Measurements from ENCODE around the gene RASAL2.
"Not testable (repeated sequence)": the region's sequence is repeated elsewhere in the genome, so short reads cannot be mapped to it uniquely, and the experiment has no call there.

Gene RASAL2

DNA sequence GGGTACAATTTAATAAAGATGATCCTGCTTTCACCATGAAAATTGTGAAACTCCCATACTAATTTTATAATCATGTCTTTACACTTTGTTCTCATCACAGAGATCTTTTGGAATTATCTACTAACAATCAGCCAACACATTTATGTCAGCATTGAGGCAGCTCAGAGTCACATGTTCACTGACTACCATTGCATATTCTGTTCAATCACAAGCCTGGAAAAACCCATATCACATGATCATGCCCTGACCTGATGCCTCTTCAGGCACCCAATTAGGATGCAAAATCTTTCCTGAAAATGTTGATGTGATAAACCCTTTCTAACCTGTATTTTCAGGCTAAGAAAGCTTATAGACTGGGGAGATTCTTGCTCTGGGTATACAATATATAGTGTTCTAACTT lies 21.6 kb upstream of the RASAL2 start:
- DNase-seq: no peak

DNA sequence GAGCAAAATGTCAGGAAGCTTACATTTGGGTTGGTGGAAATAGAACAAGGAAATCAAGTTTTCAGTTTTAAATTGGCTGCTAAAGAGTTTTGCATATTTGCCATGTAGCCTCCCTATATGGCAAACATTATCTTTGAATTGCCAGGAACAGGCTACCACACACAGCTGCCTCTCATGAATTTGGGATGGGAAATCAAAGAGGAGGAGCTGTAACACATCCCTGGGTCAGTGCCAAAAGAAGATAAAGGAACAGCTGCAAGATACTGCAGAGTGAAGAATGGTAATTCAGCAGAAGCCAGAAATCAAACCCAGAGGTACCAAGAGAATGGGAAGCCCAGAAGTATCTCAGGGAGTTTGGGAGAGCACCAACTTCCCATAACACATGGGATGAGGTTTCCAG lies 18.6 kb upstream of the RASAL2 start:
- DNase-seq: no peak

DNA sequence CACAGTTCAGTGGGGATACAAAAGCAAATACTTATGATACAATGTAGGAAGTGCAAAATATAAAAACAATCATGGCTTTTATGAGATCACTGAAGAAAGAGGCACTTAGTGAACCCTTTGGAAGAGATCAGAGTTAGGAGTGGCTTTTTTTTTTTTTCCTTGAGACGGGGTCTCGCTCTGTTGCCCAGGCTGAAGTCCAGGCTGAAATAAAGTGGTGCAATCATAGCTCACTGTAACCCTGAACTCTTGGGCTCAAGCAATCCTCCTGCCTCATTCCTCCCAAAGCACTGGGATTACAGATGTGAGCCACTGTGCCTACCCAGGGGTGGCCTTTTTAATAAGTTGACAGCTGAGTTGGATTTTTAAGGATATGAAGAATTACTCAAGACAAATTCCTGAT lies 17.3 kb upstream of the RASAL2 start:
- no peak for DNase-seq

DNA sequence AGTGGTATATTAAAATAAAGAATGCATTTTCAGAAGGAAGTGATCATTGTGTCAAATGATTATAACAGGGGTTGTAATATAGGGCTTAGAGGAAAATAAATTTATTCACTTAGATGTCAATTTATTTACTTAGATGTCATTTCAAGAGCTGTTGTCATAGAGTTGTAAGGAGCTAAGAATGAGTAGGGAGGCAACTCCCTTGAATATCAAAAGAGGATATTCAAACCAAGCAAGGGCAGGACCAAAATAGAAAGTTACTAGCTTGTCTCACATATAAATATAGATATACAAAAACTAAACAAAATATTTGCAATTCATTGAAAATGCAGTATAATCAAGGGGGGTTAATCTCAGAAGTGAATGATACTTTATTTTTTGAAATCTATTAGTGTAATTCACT lies 16.0 kb upstream of the RASAL2 start:
- DNase-seq: no peak

DNA sequence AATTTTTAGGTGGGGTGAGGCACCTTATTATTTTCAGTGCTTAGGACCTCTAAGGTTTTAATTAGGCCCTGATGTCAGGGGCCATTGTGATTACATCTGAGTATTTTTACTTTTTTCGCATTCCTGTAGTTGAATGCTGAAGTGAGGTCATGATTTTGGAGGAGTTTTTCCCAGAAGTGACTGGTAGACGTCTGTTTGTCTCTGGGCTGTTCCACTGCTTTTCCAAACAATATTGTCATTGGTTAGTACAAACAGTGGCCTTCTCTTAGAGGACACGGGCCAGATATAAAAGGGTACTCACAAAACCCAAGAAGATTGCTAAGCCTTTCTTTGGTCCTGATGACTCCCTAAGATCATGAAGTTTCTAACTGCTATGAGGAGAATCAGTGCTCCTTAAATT lies 7.6 kb upstream of the RASAL2 start:
- no peak for DNase-seq

DNA sequence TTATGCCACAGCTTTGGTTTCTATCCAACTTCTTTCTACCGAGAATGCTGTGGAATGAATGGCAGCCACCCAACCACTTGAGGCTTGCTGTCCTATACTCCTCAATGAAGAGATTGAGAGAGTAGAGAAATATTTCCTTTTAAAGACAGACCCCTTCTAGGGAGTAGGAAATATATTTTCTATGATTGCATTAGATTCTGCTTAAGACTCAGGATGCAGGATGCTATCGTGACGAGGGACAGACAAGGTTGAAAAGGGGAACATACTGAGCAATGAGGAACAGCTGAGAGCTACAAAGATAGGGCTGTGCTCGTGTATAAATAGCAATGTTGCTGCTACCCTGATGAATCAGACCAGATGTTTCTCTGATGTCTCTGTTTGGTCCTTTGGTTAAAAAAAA lies 7.1 kb upstream of the RASAL2 start:
- DNase-seq: no peak

DNA sequence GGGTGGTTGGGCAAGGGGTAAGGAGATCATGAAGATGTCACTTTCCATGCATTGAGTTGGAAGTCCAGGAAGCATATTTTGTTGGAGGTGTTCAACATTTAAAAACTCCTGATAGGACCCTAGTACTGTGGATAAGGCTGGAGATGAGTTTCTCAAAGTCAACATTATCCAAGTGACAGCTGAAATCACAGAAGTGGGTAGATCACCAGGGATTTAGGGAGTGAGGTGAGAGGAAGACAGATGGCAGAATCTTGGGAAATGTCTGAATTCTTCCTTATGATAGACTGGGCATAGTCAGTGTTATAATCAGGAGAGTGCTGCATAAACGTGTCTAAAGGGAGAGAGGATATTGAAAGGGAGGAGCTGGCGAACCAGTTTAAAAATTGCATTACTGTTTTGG lies 5.3 kb upstream of the RASAL2 start:
- no peak for DNase-seq

DNA sequence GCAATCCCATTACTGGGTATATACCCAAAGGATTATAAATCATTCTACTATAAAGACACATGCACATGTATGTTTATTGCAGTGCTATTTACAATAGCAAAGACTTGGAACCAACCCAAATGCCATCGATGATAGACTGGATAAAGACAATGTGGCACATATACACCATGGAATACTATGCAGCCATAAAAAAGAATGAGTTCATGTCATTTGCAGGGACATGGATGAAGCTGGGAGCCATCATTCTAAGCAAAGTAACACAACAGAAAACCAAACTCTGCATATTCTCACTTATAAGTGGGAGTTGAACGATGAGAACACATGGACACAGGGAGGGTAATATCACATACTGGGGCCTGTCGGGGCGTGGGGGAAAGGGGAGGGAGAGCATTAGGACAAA lies 2.5 kb upstream of the RASAL2 start:
- DNase-seq: not testable (repeated sequence)

DNA sequence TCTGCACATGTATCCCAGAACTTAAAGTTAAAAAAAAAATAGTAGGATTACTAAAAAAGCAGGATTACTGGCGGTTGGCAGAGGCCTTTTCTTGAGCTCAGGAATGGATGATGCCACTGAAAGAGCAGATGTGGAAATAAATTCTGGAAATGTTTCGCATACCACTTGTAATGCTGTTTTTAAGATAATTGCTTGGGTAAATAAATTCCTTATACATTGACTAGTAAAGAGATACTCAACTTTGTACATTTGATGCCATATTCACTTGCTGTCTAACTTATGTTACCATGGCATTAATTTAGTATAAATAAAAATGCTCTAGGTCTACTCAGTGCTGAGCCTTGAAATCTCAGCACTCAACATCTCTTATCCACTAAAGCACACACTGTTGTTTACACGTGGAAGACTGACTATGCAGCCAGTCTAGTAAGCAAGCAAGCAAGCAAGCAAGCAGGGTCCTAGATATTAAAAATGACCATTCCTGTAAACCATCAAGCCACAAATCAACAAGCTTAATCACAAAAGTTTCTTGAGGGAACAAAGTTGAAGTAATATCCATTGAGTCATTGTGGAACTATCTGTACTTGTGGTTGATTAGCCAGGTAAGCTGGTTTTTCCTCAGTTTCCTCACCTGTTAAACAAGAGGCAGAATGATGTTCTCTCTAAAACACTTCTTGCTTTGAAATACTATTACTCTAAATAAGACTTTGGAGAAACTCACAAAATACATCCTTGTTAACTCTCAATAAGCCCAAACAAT lies 1.7 kb upstream of the RASAL2 start:
- no peak for DNase-seq

DNA sequence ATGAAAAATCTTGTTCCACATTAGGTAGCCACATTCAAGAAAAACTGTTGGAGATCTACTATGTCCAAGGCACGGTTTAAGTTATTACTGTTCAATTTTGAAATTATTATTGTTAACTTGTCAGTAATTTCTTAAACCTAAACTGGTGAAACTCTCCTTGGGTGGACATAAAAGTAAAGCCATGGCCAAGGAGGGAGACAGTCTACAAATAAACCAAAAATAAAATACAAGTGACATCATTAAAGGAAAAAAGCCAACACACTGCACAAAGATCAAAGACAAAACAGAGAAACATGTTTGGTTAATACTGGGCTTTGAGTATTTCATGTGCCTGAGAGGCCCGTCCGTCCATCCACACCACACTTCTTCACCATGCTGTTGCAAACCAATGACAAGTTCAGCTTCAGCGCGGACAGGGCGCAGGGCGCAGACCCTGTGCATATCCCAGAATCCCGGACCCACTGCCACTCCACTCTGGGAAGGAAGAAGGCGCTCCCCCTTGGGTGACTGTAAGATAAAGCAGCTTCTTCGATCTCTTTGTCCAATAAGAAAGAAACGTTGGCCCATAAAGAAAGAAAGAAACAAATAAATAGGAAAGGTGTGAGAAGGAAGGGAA lies 918 bp upstream of the RASAL2 start:
- DNase-seq: peak; percentile 12

DNA sequence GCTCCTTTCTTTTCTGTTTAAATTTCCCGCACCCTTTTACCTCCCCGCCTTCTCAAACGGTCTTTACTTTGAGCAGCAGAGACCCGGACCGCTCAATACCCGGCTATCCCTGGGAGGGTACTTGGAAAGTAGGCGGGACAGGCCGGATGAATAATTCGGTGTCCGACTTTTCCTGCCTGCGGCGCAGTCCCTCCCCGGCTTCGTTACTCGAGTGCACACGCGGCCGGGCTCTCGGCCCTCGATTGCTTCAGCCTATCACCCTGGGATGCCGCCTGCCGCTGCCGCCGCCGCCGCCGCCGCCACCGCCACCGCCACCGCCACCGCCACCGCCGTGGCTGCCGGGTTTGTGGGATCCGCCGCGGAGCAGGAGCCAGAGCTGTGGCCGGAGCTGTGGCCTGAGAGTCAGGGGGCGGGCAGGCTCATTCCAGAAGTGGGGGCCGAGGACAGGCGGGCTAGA lies 382 bp upstream of the RASAL2 start:
- peak; percentile 92 for DNase-seq

DNA sequence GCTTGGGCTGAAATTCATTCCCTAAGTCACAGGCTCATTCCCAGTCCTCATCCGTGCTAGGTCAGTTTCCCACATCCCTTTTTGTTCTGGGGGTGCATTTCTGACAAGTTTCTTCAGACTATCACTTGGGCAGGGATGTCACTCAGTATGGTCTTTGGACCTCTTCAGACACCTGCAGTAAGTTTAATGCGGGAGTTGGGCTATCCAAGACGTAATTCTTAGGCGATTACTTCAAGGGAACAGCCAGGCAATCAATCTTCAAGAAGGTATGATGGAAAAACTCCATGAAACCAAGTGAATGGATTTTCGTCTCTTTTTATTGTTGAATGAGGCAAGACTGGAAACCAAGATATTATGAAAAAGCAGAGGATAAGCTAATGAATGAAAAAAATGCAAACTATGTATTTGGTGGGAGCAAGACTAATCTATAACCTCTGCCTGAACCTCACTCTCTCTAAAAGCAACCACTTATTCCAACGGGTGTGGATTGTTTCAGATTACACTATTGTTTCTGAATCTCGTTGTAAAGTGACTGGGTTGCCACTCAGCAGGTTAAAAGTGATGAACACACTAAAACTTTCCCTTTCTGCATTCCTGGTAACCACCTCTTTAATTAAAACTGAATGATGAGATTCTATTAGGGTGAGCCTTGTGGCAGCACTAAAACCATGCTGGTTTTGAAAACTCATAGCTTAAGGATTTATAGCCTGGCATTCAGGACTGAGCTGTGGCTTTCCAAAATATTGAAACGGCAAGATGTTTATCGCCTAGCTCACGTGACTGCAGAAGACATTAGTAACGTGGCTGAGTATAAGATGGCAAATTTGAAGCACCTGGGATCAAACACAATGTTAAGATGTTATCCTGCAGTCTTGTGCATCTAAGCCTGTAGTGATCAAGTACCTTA lies 1.1 kb downstream of the RASAL2 start:
- DNase-seq: no peak

DNA sequence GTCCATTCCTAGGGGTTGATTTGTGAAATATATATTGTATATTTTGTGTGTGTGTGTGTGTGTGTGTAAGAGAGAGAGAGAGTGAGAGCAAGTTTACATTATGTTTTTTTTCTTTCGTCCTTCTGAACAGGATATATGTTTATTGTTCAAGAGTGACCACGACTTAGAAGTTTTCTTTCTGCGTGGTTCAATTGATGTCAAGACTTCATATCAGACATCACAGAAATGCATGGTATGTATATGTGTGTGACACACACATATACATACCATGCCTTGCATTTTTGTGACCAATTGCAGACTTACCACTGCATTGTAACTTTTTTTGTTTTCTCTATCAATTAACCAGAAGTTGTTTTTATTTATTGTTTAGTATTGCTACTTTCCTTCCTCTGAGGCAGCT lies 2.5 kb downstream of the RASAL2 start:
- no peak for DNase-seq

DNA sequence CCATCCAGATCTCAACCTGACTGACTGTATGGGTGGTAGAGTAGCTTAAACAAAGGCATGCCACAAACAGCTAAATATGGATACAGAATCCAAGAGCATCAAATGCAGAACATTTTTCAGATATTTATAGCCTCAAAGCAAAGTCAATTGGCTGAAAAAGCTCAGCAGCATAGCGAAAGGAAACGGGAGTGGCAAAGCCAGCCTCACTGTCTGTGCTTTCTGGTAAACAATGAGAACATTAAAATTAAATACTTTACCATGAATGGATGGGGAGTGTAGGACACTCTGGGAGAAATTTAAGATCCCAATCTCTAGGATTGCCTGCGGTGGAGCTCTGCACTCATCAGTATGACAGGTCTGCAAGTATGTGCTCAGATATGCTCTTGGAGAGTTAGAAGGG lies 4.4 kb downstream of the RASAL2 start:
- no peak for DNase-seq

DNA sequence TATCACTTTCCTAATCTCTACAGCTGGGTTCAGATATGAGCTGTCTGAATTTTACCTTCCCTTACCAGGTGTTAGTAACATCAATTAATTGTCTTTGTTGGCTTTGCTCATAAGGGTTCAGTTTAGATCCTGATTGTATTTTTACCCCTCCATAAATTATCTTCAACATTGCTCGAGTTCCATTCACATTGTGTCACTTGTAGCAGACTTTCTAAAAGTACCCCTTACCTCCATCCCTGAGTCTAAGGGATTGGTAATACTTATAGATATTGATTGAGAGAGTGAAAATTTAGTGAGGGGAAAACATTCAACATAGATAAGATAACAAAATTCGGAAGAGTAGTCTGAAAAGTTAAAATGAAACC lies 7.3 kb downstream of the RASAL2 start:
- no peak for DNase-seq

DNA sequence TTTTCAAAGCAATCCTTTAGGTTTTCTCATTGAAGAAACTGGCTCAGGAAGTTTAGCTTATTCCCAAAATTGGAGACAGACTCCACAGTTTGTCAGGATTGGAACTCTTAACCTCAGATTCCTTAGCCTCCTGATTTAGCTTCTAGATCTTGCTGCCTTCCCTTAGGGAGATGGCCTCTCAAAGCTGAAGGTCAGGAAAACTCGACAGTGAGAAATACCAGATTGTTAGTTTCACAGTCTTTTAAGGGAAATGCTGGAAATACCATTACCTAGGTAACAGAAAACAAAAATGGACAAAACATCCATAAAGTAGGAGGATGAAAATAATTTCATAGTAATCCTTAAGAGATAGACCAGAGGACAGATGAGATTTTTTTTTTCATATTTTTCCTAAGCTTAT lies 7.8 kb downstream of the RASAL2 start:
- DNase-seq: no peak

DNA sequence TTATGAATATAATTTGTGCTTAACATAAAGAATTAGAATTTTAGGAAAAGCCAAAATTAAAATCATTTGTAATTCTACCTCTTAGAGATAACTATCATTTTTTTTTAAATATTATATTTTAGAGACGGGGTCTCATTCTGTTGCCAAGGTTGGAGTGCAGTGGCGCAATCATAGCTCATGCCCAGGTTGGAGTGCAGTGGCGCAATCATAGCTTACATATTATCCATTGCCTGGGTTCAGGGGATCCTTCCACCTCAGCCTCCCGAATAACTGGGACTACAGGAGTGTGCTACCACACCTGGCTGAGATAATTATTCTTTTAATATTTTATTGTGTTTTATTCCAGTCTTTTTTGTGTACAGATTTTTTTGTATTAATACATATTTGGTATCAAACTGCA lies 8.3 kb downstream of the RASAL2 start:
- no peak for DNase-seq

DNA sequence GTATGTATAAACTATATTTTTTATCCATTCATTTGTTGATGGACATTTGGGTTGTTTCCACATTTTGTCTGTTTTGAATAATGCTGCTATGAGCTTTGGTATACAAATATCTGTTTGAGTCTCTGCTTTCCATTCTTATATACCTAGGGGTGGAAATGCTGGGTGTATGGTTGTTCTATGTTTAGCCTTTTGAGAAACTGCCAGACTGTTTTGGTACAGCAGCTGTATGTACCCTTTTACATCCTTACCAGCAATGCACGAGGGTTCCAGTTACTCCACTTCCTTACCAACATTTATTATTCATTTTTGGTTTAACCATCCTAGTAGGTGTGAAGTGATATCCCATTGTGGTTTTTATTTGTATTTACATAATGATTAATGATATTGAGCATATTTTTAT lies 13.9 kb downstream of the RASAL2 start:
- DNase-seq: no peak

DNA sequence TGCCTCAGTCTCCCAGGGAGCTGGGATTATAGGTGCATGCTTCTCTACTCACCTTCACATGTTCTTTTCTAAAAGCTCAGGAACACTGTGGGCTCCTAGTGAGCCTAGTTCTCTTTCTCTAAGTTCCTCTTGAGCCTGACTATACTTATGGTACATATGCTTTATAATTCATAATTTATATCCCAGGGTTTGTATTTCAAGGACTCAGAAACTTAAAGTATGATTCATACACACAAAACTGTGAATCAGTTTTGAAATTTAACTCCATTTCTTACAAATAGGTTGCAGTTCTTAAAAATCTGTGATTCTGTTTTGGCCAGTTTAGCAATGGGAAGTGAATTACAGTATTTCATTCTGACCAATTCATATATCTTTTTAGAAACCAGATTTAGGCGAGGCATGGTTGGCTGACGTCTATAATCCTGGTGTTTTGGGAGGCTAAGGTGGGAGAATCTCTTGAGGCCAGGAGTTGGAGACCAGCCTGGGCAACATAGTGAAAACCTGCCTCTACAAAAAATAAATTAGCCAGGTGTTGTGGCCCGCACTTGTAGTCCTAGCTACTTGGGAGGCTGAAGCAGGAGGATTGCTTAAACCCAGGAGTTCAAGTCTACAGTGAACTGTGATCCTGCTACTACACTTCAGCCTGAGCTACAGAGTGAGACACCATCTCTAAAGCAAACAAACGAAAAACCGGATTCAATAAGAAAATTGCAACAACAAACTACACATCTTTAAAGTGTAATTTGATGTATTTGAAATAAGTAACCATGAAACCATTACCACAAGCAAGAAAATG lies 15.6 kb downstream of the RASAL2 start:
- DNase-seq: no peak

DNA sequence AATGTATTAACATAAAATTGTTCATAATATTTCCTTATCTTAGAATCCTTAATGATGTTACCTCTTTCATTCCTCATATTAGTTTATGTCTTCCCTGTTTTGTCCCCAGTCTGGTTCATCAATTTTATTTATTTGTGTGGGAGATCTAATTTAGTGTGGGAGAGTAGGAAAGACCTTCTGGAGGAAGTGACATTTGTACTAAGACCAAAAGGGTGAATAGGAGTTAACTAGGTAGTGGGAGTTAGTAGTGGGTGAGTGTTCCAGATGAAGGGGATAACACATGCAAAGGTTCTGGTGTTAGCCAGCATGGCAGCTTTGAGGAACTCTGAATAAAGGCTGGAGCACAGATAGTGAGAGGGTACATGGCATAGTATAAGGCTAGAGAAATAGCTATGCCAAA lies 21.4 kb downstream of the RASAL2 start:
- DNase-seq: no peak

DNA sequence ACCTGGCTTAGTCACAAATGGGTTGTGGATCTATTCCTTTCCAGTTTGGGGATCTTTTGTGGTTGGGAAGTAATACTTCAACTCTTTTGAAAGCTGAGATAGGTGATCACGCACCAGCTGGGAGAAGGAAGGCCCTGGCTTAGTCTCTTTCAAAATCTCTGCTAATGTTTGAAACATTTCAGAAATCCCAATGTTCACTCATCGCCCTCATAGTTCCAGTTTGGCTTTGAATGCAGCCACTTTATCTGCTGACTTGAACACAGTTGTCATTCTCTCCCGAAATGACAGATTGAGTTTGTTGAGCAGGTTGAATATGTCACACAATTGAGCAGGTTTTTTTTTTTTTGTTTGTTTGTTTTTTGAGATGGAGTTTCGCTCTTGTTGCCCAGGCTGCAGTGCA lies 24.6 kb downstream of the RASAL2 start:
- no peak for DNase-seq

DNA sequence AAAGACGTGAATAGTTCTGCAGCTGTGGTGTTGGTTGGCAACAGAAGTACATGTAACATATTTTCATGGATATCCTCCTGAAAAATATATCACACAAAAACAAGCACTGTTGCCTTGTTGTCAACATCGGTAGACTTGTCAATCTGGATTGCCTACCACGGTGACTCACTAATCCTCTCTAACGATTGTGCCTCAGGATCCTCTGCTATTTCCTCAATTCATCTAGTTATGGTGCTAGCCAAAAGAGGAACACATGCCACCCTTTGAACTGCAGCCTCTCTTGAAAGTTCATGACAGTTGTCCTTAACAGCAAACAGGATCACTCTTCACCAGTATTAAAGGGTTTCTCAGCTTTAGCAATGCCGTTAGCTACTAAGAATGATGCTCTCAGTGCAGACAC lies 25.7 kb downstream of the RASAL2 start:
- no peak for DNase-seq

DNA sequence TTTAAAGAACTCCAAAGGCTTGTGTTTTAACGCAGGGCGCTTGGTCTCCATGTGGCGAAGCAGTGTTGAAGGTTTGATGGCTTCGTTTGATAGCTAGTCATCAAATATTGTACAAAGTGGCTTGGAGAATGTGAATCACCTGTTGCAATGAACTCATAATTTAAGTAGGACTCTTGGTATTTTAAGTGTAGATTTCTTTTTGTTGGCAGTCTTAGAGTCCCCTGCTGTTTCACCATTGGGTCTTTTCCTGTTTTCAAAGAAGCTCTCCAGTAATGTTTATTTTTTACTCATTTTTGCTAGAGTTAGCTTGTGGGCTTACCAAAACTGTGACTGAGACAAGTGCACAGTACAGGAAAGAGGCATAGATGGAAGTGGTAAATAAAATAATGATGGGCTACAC lies 26.2 kb downstream of the RASAL2 start:
- no peak for DNase-seq
